Ureter (tissue), 1 donor: ENCODE results near the gene PLXNA2. TPM values are rescaled to one million over a fixed set of nuclear protein-coding genes. Genes with fewer than 3 reads are reported as not detected.

Experiments
- DNase-seq: peaks from one replicate; pipeline ENCODE4 v3.0.0-alpha.2; 2020; ENCODE audit warnings: low spot score
- total RNA-seq: library from RNA; stranded (reverse); gene quantifications from one replicate; pipeline ENCODE4 v1.2.4, GENCODE V29; 2023
- donor health status: DM: yes; HTN: yes; CAD: no.

PLXNA2 gene
- total RNA-seq, 1 donor from 2014 or later, result 51.7 TPM

GRCh38 chr1:208206092-208206698 lies 38.0 kb downstream of the PLXNA2 start:
- no peak for DNase-seq

GRCh38 chr1:208205216-208206013 lies 38.8 kb downstream of the PLXNA2 start:
- no peak for DNase-seq

GRCh38 chr1:208204779-208205178 lies 39.4 kb downstream of the PLXNA2 start:
- DNase-seq, result no peak

- DNase-seq, result no peak
These were observed 40.2 kb downstream of the PLXNA2 start for GRCh38 chr1:208203848-208204609.

- DNase-seq, result no peak
These were observed 40.9 kb downstream of the PLXNA2 start for GRCh38 chr1:208203127-208203847.

GRCh38 chr1:208202333-208202995 lies 41.7 kb downstream of the PLXNA2 start:
- DNase-seq, result no peak

GRCh38 chr1:208201229-208201628 lies 43.0 kb downstream of the PLXNA2 start:
- no peak for DNase-seq

- no peak for DNase-seq
These were observed 44.1 kb downstream of the PLXNA2 start for GRCh38 chr1:208200116-208200515.

- DNase-seq, result no peak
These were observed 45.9 kb downstream of the PLXNA2 start for GRCh38 chr1:208198236-208198635.

GRCh38 chr1:208194944-208195343 lies 49.2 kb downstream of the PLXNA2 start:
- DNase-seq, result no peak

GRCh38 chr1:208192995-208193394 lies 51.2 kb downstream of the PLXNA2 start:
- DNase-seq, result no peak

- DNase-seq, result no peak
These were observed 53.4 kb downstream of the PLXNA2 start for GRCh38 chr1:208190784-208191183.

- no peak for DNase-seq
These were observed 54.5 kb downstream of the PLXNA2 start for GRCh38 chr1:208189716-208190115.

GRCh38 chr1:208189183-208189582 lies 55.0 kb downstream of the PLXNA2 start:
- DNase-seq, result no peak

GRCh38 chr1:208188607-208189006 lies 55.6 kb downstream of the PLXNA2 start:
- DNase-seq, result no peak

- DNase-seq, result no peak
These were observed 56.6 kb downstream of the PLXNA2 start for GRCh38 chr1:208187499-208188041.

GRCh38 chr1:208185801-208186231 lies 58.4 kb downstream of the PLXNA2 start:
- DNase-seq, result no peak

- no peak for DNase-seq
These were observed 59.1 kb downstream of the PLXNA2 start for GRCh38 chr1:208184966-208185654.

GRCh38 chr1:208183977-208184911 lies 59.9 kb downstream of the PLXNA2 start:
- DNase-seq, result peak; percentile 79
